Neuronal stem cell (in vitro differentiated cells): ENCODE results near the gene GADD45A.

Experiments
- DNase-seq: peaks from one replicate; pipeline ENCODE4 v3.0.0-alpha.2; 2013; ENCODE audit warnings: low spot score
- H2AFZ ChIP-seq: one replicate; pipeline ENCODE4 v1.6.1; 2013; ENCODE audit warnings: mild to moderate bottlenecking, low read length, inconsistent platforms
- H2AK5ac ChIP-seq: 2 replicates; pipeline ENCODE4 v1.6.1; 2013; ENCODE audit warnings: low read depth, mild to moderate bottlenecking, inconsistent platforms, low read length, moderate library complexity, mixed read lengths
- H2BK120ac ChIP-seq: 2 replicates; pipeline ENCODE4 v1.6.1; 2013; ENCODE audit warnings: low read depth, mild to moderate bottlenecking, inconsistent platforms, low read length, moderate library complexity, mixed read lengths
- H2BK12ac ChIP-seq: one replicate; pipeline ENCODE4 v1.6.1; 2013; ENCODE audit warnings: low read length, inconsistent platforms
- H2BK15ac ChIP-seq: 2 replicates; pipeline ENCODE4 v1.6.1; 2013; ENCODE audit warnings: mild to moderate bottlenecking, low read length, inconsistent platforms, mixed read lengths
- H2BK5ac ChIP-seq: one replicate; pipeline ENCODE4 v1.6.1; 2013; ENCODE audit warnings: inconsistent platforms, mild to moderate bottlenecking, low read length, moderate library complexity
- H3K14ac ChIP-seq: one replicate; pipeline ENCODE4 v1.6.1; 2013; ENCODE audit warnings: low read length, inconsistent platforms
- H3K18ac ChIP-seq: 2 replicates; pipeline ENCODE4 v1.6.1; 2013; ENCODE audit warnings: low read length, inconsistent platforms
- H3K23ac ChIP-seq: 2 replicates; pipeline ENCODE4 v1.6.1; 2013; ENCODE audit warnings: low read depth, mild to moderate bottlenecking, mixed read lengths, low read length, inconsistent platforms; ENCODE audit not compliant: poor library complexity
- H3K27ac ChIP-seq: replicated peaks from 3 replicates; pipeline ENCODE4 v1.5.1; 2013; ENCODE audit warnings: low read length, inconsistent platforms
- H3K27me3 ChIP-seq, 3 experiments: 2 replicates each; pipeline ENCODE4 v1.6.1; 2013; ENCODE audit warnings: low read length in 3 of 3, mild to moderate bottlenecking in 2 of 3, inconsistent platforms in 1 of 3, low read depth in 1 of 3, mixed read lengths in 1 of 3, moderate library complexity in 1 of 3; ENCODE audit not compliant: control insufficient read depth in 3 of 3, insufficient read depth in 3 of 3
- H3K36me3 ChIP-seq, 2 donors: replicated peaks in 1 of 2; 2 replicates each; pipeline ENCODE4 v1.6.1; 2013; ENCODE audit warnings: low read length in 2 of 2; ENCODE audit not compliant: control insufficient read depth in 2 of 2, insufficient read depth in 2 of 2
- H3K4ac ChIP-seq: 2 replicates; pipeline ENCODE4 v1.6.1; 2013; ENCODE audit warnings: inconsistent platforms, mild to moderate bottlenecking, low read length, moderate library complexity
- H3K4me1 ChIP-seq, 2 donors: 1 replicate in 1 of 2; 2 replicates in 1 of 2; pipeline ENCODE4 v1.6.1; 2013; ENCODE audit warnings: low read length in 2 of 2, low read depth in 1 of 2; ENCODE audit not compliant: control insufficient read depth in 2 of 2, insufficient read depth in 1 of 2
- H3K4me2 ChIP-seq: one replicate; pipeline ENCODE4 v1.6.1; 2013; ENCODE audit warnings: mild to moderate bottlenecking, low read length, inconsistent platforms; ENCODE audit not compliant: insufficient read depth, poor library complexity, severe bottlenecking
- H3K4me3 ChIP-seq, 2 donors: 2 replicates each; pipeline ENCODE4 v1.5.1; 2013; ENCODE audit warnings: low read length in 2 of 2, mild to moderate bottlenecking in 2 of 2, inconsistent platforms in 1 of 2, moderate library complexity in 1 of 2
- H3K79me1 ChIP-seq: one replicate; pipeline ENCODE4 v1.6.1; 2013; ENCODE audit warnings: low read depth, mild to moderate bottlenecking, inconsistent platforms, low read length, moderate library complexity
- H3K9ac ChIP-seq: one replicate; pipeline ENCODE4 v1.6.1; 2013; ENCODE audit warnings: mild to moderate bottlenecking, low read depth, low read length, inconsistent platforms; ENCODE audit not compliant: poor library complexity
- H3K9me3 ChIP-seq, 2 donors: replicated peaks in 1 of 2; 2 replicates each; pipeline versions ENCODE3 to v1.6.1; 2013; ENCODE audit warnings: low read length in 2 of 2, mild to moderate bottlenecking in 2 of 2, inconsistent platforms in 1 of 2, low read depth in 1 of 2, mixed read lengths in 1 of 2, moderate library complexity in 1 of 2; ENCODE audit not compliant: control insufficient read depth in 2 of 2, insufficient read depth in 1 of 2
- H4K8ac ChIP-seq: one replicate; pipeline ENCODE4 v1.6.1; 2013; ENCODE audit warnings: low read depth, mild to moderate bottlenecking, inconsistent platforms, low read length, moderate library complexity
- H4K91ac ChIP-seq: one replicate; pipeline ENCODE4 v1.6.1; 2013; ENCODE audit warnings: low read length, low read depth, mild to moderate bottlenecking, inconsistent platforms; ENCODE audit not compliant: poor library complexity
- WGBS, 2 donors: extraction: QIAGEN DNeasy Blood & Tissue Kit; methylation state at CpG; one replicate each; pipeline ENCODE4 v1.1.7; 2013; ENCODE audit warnings: missing lambda C conversion rate in 2 of 2, mixed read lengths in 1 of 2; ENCODE audit not compliant: insufficient read length in 2 of 2, insufficient replicate concordance in 1 of 2; ENCODE audit errors: extremely low coverage in 2 of 2; 5-methylcytosine and 5-hydroxymethylcytosine counted together

The GADD45A gene

DNA sequence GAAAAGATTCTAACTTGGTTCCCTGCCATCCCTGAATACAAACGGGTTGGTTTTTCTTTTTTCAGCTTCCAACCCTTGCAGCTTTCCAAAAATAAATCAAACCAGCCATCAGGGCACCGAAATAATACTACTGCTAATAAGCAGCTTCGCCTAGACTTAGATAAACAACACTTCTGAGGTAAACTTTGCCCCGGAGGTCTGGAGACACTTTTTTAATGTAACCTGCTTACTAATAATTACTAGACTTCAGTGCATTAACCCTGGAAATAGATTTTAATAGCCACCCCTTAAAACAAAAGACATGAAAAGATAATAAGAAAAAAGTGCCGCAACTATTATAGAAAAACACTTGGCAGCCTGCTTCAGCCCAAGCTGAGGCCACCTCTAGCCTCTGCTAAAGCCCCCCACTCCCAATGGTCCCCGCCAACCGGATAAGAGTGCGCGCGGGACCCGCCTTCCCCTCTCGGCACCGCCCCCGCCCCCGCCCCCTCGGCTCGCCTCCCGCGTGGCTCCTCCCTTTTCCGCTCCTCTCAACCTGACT, 405 bp upstream of the GADD45A start:
- Histone ChIP-seq H3K4me2 (no peak overlapping the region), H4K8ac (no peak overlapping the region), H3K9me3 (no peaks in the 10 kb centered on the region), H2AK5ac (no peak overlapping the region), H3K79me1 (peaks cover 5% of the 10 kb centered on the region), H3K14ac (no peak overlapping the region), H2BK120ac (no peak overlapping the region), H3K9ac (no peak overlapping the region), H3K27ac (no peak overlapping the region), H3K4me1 (peaks cover 11 to 13% of the 10 kb centered on the region in 2 donors), H2BK12ac (no peak overlapping the region), H3K4ac (no peak overlapping the region), H4K91ac (no peak overlapping the region), H3K23ac (no peak overlapping the region), H2AFZ (peak overlapping the region; percentile 75), H3K27me3 (no peaks in the 10 kb centered on the region), H2BK5ac (no peak overlapping the region), H3K4me3 (no peak overlapping the region), H2BK15ac (no peak overlapping the region), H3K18ac (no peak overlapping the region), H3K36me3 (peaks cover 4 to 30% of the 10 kb centered on the region in 2 donors)
- no CpG with 5 or more reads among the region's 20 CpGs for WGBS, 2 donors
- no peak for DNase-seq

DNA sequence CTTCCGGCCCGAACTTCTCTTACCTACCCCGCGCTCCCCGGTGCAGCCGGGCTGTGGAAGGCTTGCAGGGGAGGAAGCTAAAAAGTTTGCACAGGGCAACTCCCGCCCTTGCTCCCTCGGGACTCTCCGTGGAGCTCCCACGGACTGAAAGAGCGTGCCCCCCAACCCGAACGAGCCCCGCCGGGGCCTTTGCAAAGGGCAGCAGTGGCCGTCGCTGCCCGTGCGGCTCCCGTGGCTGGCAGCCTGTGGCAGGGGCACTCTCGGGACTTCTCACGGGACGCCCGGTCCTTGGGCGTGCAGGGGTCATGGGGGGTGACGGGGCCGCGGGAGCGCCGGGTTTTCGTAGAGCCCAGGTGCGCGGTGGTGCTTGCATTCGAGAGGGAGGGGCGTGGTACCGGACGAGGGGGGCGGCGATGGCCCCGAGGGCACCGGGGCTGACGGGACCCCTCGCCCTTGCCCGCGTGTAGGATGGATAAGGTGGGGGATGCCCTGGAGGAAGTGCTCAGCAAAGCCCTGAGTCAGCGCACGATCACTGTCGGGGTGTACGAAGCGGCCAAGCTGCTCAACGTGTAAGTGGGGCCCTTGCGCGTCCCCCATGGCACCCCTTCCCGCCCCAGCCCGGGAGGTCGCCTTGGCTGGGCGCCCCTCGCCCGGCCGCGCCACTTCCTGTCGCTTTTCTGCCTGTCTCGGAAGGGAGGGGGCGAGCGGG, 711 bp downstream of the GADD45A start:
- H3K36me3 ChIP-seq, result peaks cover 4 to 35% of the 10 kb centered on the region in 2 donors
- H3K14ac ChIP-seq, result peak overlapping the region; percentile 90
- H3K27ac ChIP-seq, result peak overlapping the region; percentile 99
- H3K4me3 ChIP-seq, result peak overlapping the region; percentile 73 to 100
- H3K18ac ChIP-seq, result peak overlapping the region; percentile 99
- peak overlapping the region; percentile 14 for H2BK12ac ChIP-seq
- peak overlapping the region; percentile 31 for H4K91ac ChIP-seq
- no peak overlapping the region for H3K4ac ChIP-seq
- H4K8ac ChIP-seq, result no peak overlapping the region
- no peaks in the 10 kb centered on the region for H3K9me3 ChIP-seq
- H3K23ac ChIP-seq, result peak overlapping the region; percentile 98
- no peaks in the 10 kb centered on the region for H3K27me3 ChIP-seq
- H2BK15ac ChIP-seq, result peak overlapping the region; percentile 95
- H2BK120ac ChIP-seq, result peak overlapping the region; percentile 89
- no peak for DNase-seq
- WGBS, 2 donors, result no CpG with 5 or more reads among the region's 65 CpGs
- peak overlapping the region; percentile 73 for H2AFZ ChIP-seq
- peak overlapping the region; percentile 99 for H2BK5ac ChIP-seq
- peak overlapping the region; percentile 96 for H2AK5ac ChIP-seq
- peak overlapping the region; percentile 98 for H3K9ac ChIP-seq
- peaks cover 5% of the 10 kb centered on the region for H3K79me1 ChIP-seq
- H3K4me2 ChIP-seq, result peak overlapping the region; percentile 81
- peaks cover 11 to 13% of the 10 kb centered on the region in 2 donors for H3K4me1 ChIP-seq

DNA sequence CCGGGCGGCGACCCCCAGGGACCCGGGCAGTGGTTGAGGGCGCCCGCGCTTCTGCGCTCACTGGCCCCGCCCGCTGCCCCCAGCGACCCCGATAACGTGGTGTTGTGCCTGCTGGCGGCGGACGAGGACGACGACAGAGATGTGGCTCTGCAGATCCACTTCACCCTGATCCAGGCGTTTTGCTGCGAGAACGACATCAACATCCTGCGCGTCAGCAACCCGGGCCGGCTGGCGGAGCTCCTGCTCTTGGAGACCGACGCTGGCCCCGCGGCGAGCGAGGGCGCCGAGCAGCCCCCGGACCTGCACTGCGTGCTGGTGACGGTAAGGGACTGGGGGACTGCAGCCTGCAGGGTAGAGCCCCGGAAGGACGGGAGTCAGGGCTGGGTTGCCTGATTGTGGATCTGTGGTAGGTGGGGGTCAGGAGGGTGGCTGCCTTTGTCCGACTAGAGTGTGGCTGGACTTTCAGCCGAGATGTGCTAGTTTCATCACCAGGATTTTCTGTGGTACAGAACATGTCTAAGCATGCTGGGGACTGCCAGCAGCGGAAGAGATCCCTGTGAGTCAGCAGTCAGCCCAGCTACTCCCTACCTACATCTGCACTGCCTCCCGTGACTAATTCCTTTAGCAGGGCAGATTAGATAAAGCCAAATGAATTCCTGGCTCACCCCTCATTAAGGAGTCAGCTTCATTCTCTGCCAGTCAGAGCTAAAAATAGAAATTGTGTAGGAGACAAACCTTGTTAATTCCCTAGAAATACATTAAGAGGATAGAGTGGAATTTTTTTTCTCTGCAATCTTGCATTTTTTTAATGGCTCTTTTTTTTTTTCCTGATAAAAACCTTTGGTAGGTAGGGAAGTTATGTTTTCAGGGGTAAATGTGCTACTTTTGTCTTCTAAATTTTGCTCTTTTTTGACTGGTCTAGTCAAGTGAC, 1.5 kb downstream of the GADD45A start:
- Histone ChIP-seq H3K18ac (peak overlapping the region; percentile 99), H3K27me3 (no peaks in the 10 kb centered on the region)

More for the DNA sequence above, 1.5 kb downstream of the GADD45A start:
- H2AFZ ChIP-seq, result peak overlapping the region; percentile 73
- WGBS, 2 donors, result no CpG with 5 or more reads among the region's 43 CpGs
- peaks cover 5% of the 10 kb centered on the region for H3K79me1 ChIP-seq
- H2BK15ac ChIP-seq, result peak overlapping the region; percentile 95
- H3K4me3 ChIP-seq, result peak overlapping the region; percentile 73 to 100
- no peak overlapping the region for H3K14ac ChIP-seq
- no peak overlapping the region for H4K8ac ChIP-seq
- no peak overlapping the region for H4K91ac ChIP-seq
- peak overlapping the region; percentile 89 for H2BK120ac ChIP-seq
- peaks cover 4 to 35% of the 10 kb centered on the region in 2 donors for H3K36me3 ChIP-seq
- peak overlapping the region; percentile 96 for H2AK5ac ChIP-seq
- H3K9me3 ChIP-seq, result no peaks in the 10 kb centered on the region
- H3K4ac ChIP-seq, result no peak overlapping the region
- H2BK12ac ChIP-seq, result peak overlapping the region; percentile 86
- H3K4me1 ChIP-seq, result peaks cover 11 to 13% of the 10 kb centered on the region in 2 donors
- peak; percentile 72 for DNase-seq
- H3K9ac ChIP-seq, result peak overlapping the region; percentile 98
- H3K4me2 ChIP-seq, result peak overlapping the region; percentile 81
- H2BK5ac ChIP-seq, result peak overlapping the region; percentile 99
- H3K23ac ChIP-seq, result peak overlapping the region; percentile 98
- peak overlapping the region; percentile 99 for H3K27ac ChIP-seq
